ENCODE results near the gene SH3RF3.

DNA sequence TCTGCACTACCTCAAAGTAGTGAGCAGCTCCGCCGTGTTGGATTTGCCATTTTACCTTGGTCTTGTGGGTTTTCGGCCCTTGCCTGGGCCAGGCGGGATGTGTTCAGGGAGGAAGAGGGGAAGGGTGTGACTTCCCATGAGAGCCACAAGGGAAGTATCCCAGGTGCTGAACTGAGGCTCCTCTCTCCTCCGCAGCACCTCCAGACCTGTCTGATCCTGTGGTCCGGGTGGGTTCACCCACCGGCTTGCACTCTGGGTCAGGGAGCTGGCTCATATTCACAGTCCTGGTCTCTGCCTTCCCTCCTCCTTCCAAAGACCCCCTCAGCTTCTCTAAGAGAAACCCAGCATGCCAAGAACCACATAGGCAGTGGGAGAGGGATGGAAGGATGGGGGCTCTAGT, 249.0 kb downstream of the SH3RF3 start:
- TF ChIP-seq ZNF207 (IDR thresholded peaks at IDR 0.05; ENCODE audit: borderline replicate concordance) (no peak), CHD4 (IDR thresholded peaks at IDR 0.05) (no peak)

Data from GM12878 (cell line).